LNCAP (cell line): Measurements from ENCODE around the gene UBR4.

Experiments used
- TF ChIP-seq, protein P1 (sequence below): fragments of 450-650 bp; IDR thresholded peaks from 2 replicates; pipeline ENCODE4 v1.5.1; 2017; ENCODE audit warnings: mild to moderate bottlenecking

Gene UBR4

DNA sequence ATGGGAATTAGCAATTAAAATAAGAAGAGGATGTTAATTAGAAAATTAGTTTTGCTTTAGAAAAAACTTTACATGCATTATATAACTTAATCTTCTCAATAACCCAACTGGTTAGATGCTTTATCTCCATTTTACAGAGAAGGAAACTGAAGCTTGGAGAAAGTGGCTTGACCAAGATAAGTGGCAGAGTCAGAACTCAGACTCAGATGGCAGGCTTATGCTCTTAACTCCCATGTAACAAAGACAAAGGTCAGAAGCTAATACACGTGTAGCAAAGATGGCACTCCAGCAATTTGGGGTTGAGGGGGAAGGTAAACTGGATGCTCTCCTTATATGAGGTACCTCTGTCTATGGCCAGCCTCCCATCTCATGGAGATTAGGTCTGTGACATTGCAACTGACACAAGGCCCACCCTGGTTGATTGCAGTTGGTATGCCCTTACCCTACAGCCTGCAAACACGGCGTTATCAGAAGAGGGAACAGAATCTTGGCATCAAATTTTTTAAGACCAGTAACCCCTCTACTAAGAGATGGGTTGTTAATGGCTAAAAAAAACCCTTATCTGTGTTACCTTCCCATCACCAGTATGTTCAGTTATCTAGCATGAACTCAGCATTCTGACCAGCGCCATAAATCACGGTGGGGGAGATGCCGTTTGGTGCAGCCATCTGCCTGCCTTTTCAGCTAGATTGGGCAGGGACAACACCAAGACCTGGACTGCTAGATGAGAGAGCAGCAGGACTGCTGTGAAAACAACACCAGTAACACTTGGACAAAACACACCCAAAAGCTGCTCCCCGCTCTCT is 97.0 kb downstream of the UBR4 start:
- TF ChIP-seq, protein P1, sequence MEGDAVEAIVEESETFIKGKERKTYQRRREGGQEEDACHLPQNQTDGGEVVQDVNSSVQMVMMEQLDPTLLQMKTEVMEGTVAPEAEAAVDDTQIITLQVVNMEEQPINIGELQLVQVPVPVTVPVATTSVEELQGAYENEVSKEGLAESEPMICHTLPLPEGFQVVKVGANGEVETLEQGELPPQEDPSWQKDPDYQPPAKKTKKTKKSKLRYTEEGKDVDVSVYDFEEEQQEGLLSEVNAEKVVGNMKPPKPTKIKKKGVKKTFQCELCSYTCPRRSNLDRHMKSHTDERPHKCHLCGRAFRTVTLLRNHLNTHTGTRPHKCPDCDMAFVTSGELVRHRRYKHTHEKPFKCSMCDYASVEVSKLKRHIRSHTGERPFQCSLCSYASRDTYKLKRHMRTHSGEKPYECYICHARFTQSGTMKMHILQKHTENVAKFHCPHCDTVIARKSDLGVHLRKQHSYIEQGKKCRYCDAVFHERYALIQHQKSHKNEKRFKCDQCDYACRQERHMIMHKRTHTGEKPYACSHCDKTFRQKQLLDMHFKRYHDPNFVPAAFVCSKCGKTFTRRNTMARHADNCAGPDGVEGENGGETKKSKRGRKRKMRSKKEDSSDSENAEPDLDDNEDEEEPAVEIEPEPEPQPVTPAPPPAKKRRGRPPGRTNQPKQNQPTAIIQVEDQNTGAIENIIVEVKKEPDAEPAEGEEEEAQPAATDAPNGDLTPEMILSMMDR = no peak

DNA sequence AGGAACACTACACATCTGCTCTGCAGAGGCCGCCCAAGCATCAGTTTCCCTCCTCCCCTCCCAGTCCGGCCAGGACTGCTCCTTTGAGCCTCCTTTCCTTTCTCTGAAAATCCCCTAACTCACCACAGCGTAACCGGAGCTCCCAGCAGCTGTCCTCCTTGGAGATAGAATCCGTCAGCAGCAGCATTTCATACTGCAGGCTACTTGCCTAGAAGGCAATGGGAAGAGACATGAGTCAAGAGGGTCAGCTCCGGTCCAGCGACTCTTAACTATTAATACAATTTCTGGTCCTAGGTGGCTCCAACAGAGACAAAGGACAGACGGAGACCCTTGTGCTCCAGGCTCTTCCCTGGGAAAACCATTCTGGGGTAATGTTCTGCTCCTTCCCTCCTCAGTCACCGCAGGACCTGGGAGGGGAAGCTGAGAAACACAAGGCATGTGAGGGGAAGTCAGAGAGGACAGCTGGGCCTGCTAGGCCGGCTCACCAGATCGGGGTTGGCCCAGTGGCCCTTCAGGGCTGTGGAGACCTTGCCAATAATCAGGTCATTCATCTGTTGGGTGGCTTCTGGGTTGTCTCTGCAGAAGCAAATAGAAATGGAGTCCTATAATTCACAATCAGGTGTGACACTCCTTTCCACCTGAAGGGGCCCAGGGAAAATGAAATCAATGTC is 99.7 kb downstream of the UBR4 start:
- TF ChIP-seq, protein P1 = no peak

DNA sequence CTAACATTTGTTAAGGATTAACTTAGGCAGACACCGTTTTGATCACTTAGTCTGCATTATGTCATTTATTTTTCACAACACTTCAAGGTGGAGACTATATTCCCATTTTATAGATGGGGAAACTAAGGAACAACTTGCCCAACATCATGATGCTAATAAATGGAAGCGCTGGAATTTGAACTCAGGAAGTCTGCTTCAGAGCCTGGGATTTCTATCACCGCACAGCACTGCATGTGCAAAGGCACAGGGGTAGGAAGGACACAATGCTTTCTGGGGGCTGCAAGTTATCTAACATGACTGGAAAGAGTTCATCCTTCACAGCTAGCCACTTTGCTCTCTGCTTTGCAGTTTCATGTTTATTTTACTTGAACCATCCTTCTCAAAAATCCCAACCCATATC is 100.5 kb downstream of the UBR4 start:
- TF ChIP-seq, protein P1 = no peak

DNA sequence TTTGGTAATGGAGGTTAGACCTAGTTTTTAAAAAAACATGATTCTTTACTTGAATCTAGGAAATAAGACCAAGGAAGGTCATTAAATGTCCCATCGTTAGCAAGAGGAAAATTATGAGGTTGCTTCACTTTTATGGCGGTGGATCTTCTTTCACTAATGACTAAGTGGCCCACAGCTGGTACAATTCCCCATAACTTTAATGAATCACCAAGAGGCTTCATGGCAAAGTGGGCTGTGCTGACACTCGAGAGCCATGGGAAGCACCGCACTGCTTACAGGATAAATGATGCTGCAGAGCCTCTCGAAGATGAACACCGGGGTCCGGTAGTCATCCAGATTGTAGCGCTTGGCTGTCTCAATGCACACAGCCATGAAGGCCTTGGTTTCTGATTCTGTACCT is 108.8 kb downstream of the UBR4 start:
- TF ChIP-seq, protein P1 = no peak

DNA sequence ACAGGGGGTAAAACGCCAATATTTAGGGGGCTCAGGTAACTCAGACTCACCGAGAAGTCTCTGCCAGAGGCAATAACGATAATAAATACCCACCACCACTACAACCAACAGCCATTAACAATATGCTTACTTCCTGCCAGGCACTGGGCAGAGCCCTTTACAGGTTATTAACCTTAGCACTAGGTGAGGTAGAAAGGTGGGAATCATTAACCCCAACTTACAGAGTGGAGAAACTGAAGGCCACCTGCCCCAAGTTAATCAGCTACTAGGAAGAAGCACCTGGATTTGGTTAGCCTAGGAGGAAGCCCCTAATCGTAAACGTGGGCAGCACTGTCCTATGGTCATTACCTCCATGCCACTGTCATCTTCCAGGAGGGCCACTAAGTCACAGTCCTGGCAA is 110.0 kb downstream of the UBR4 start:
- TF ChIP-seq, protein P1 = no peak

DNA sequence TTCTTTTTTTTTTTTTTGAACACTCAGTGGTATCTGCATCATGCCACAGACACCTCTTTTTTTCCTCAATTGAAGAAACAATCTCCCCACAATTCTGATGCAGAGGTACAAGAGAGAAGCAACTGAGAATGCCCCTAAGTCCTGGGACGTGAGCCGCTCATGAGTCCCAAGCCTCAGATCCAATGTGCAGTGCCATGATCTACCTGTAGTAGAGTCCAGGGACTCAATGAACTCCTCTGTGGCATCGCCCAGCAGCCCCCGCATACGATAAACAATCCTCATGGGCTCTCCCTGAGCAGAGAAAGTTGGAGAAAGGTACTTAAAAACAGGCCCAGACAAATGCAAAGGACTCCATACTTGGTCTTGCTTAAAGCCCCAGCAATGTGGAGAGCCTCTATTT is 113.1 kb downstream of the UBR4 start:
- TF ChIP-seq, protein P1 = no peak

DNA sequence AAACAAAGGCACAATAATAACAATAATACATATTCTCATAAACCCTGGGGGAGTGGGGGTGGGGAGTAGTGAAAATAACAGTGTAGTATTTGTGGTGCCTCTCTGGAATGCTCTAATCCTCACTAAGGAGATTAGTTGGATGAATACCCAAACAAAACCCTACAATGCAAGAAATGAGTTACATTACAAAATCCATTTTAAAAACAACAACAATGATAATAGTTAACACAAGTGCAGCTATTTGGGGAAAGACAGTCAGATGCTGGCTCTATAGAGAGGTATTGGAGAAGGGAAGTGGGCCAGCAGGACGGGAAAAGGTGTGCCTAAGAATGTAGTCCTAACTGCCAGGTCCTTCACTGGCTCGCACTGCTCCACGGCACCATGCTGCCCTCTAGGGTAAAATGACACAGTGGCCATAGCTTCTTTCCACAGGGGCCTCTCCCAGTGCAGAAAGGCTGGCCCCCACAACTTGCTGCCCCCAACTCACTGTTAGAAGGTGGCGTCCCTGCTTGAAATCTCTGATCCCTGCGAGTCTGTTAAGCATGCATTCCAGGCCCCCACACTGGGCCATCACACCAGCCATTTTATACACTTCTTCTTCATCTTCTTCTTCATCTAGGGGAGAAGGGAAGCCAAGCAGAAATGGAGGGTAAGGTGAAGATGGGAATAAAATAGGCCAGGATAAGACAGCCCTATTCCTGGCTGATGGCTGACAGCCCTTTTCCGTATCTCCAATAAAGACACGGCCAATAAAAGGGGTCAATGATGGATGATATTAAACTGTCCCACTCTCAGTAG is 113.8 kb downstream of the UBR4 start:
- TF ChIP-seq, protein P1 = peak; percentile 41; the same call in 1 of the 2 replicates
